K562 (cell line): ENCODE measurements around the gene CPM. TPM values are rescaled to one million over a fixed set of nuclear protein-coding genes. Genes with fewer than 3 reads are reported as not detected.

Source experiments
- ATAC-seq: fragments of 200-7000 bp; cut with Tn5 transposase; 3 replicates; pipeline ENCODE4 v1.9.1; 2020; ENCODE audit warnings: moderate library complexity
- BruUV-seq: library from RNA; stranded (reverse); fragments of 400-500 nt; replicated peaks from 2 replicates; lab custom pipeline; 2021; lab: Mats Ljungman, UMichigan
- CTCF ChIA-PET: fragments of 300-600 bp; formaldehyde crosslinking; extraction: SDS; loops from one replicate; lab custom pipeline; 2021; ENCODE audit warnings: low intra/inter-chr PET ratio; lab: Yijun Ruan, JAX
- POLR2A ChIA-PET: fragments of 300-600, 350-650 bp; sonication (Branson Sonifier 250); formaldehyde crosslinking; extraction: SDS; loops from one replicate; lab custom pipeline; 2021; ENCODE audit warnings: antibody characterized with exemption, inconsistent platforms; lab: Yijun Ruan, JAX
- DNase-seq, 4 experiments: peaks; one replicate each; pipeline versions ENCODE4 v3.0.0 to v3.0.0-alpha.2; 2011 to 2018; ENCODE audit warnings: low spot score in 3 of 4, mixed read lengths in 3 of 4; ENCODE audit errors: extremely low read depth in 1 of 4
- FAIRE-seq: peaks from 2 replicates; lab custom pipeline; 2011; peaks lifted over from hg19 to GRCh38; lab: Jason Lieb, UNC
- H2AFZ ChIP-seq: 2 replicates; pipeline ENCODE4 v1.6.0; 2011; ENCODE audit warnings: low read depth, low read length, control low read depth, inconsistent platforms
- H3K27ac ChIP-seq: fragments of 200-600 bp; 3 replicates; pipeline ENCODE4 v1.8.0; 2011; ENCODE audit warnings: low read depth, mild to moderate bottlenecking, control low read depth, inconsistent platforms, low read length, moderate library complexity, mixed read lengths; ENCODE audit errors: extremely low read depth
- H3K27me3 ChIP-seq, 2 experiments: fragments of 300-600 bp in 1 of 2; 2 replicates in 1 of 2; 3 replicates in 1 of 2; pipeline versions ENCODE4 v1.6.0 to v1.8.0; 2011; ENCODE audit warnings: inconsistent platforms in 2 of 2, low read length in 2 of 2, mild to moderate bottlenecking in 1 of 2, mixed read lengths in 1 of 2, moderate library complexity in 1 of 2; ENCODE audit not compliant: control insufficient read depth in 2 of 2, insufficient read depth in 2 of 2
- H3K36me3 ChIP-seq: fragments of 300-600 bp; 3 replicates; pipeline ENCODE4 v1.8.0; 2011; ENCODE audit warnings: mild to moderate bottlenecking, low read length, inconsistent platforms; ENCODE audit not compliant: control insufficient read depth, insufficient read depth
- H3K4me1 ChIP-seq, 2 experiments: fragments of 200-600 bp in 1 of 2; replicated peaks in 1 of 2; 2 replicates in 1 of 2; 3 replicates in 1 of 2; pipeline versions ENCODE4 v1.5.1 to v1.8.0; 2011; ENCODE audit warnings: inconsistent platforms in 2 of 2, low read length in 2 of 2, mild to moderate bottlenecking in 1 of 2, mixed read lengths in 1 of 2, moderate library complexity in 1 of 2; ENCODE audit not compliant: control insufficient read depth in 2 of 2, insufficient read depth in 2 of 2
- H3K4me2 ChIP-seq: 2 replicates; pipeline ENCODE4 v1.6.1; 2011; ENCODE audit warnings: low read length, control low read depth, inconsistent platforms, mixed read lengths; ENCODE audit not compliant: insufficient read depth
- H3K4me3 ChIP-seq: fragments of 200-600 bp; sonication (generic), shearing (Covaris generic); 2 replicates; pipeline ENCODE4 v1.5.1; 2016; ENCODE audit warnings: control low read depth, inconsistent platforms
- H3K79me2 ChIP-seq: fragments of 200-600 bp; 3 replicates; pipeline ENCODE4 v1.8.0; 2011; ENCODE audit warnings: low read length, inconsistent platforms; ENCODE audit not compliant: control insufficient read depth, insufficient read depth
- H3K9ac ChIP-seq, 2 experiments: 2 replicates each; pipeline versions ENCODE4 v1.6.0 to v1.6.1; 2011; ENCODE audit warnings: low read depth in 2 of 2, low read length in 2 of 2, control low read depth in 1 of 2, inconsistent platforms in 1 of 2, mild to moderate bottlenecking in 1 of 2, mixed read lengths in 1 of 2; ENCODE audit not compliant: insufficient read depth in 1 of 2
- H3K9me1 ChIP-seq: one replicate; pipeline ENCODE4 v1.6.0; 2011; ENCODE audit warnings: inconsistent platforms, mild to moderate bottlenecking, low read length, moderate library complexity; ENCODE audit not compliant: control insufficient read depth, insufficient read depth
- H3K9me3 ChIP-seq: replicated peaks from 2 replicates; pipeline ENCODE4 v1.5.1; 2011; ENCODE audit warnings: low read depth, low read length, inconsistent platforms; ENCODE audit not compliant: control insufficient read depth, insufficient read depth
- H4K20me1 ChIP-seq: replicated peaks from 2 replicates; pipeline ENCODE4 v1.6.1; 2011; ENCODE audit warnings: low read length, inconsistent platforms, mixed read lengths; ENCODE audit not compliant: control insufficient read depth, insufficient read depth
- ADNP ChIP-seq: fragments of 200-800 bp; sonication (Bioruptor generic); IDR thresholded peaks from 2 replicates; pipeline ENCODE4 v1.6.1; 2016; ENCODE audit warnings: missing genetic modification characterization, missing compliant biosample characterization
- DIDO1 ChIP-seq: fragments of 450-650 bp; IDR thresholded peaks from 2 replicates; pipeline ENCODE4 v1.6.1; 2016; ENCODE audit warnings: low read depth, missing biosample characterization, missing genetic modification characterization
- EGR1 ChIP-seq: fragments of 450-650 bp; conservative IDR thresholded peaks from 2 replicates; pipeline ENCODE4 v1.6.1; 2017; ENCODE audit warnings: mild to moderate bottlenecking
- POLR2A ChIP-seq: fragments of 450-650 bp; conservative IDR thresholded peaks from 2 replicates; pipeline ENCODE4 v1.6.1; 2016
- PPARD ChIP-seq: fragments of 250-450 bp; sonication (Bioruptor Pico); IDR thresholded peaks from 2 replicates; pipeline ENCODE4 v1.8.0; 2022; ENCODE audit warnings: inconsistent platforms, mild to moderate bottlenecking, moderate library complexity
- PRMT5 ChIP-seq: sonication (generic); formaldehyde crosslinking; IDR thresholded peaks from 2 replicates; pipeline ENCODE4 v1.5.0; 2020; ENCODE audit warnings: missing genetic modification reagents
- RAD21 ChIP-seq, 2 experiments: fragments of 250-450 bp in 1 of 2; fragments of 450-650 bp in 1 of 2; sonication (Bioruptor Pico) in 1 of 2; formaldehyde crosslinking in 1 of 2; IDR thresholded peaks in 1 of 2; conservative IDR thresholded peaks in 1 of 2; 2 replicates each; pipeline versions ENCODE4 v1.4.0 to v1.8.0; 2020 to 2022; ENCODE audit warnings: mild to moderate bottlenecking in 2 of 2, moderate library complexity in 1 of 2
- RBM25 ChIP-seq: fragments of 200-400 bp; formaldehyde crosslinking; IDR thresholded peaks from 2 replicates; pipeline ENCODE4 v1.6.1; 2018; ENCODE audit warnings: low read length, low read depth, moderate library complexity; ENCODE audit not compliant: severe bottlenecking
- SIRT6 ChIP-seq: IDR thresholded peaks from one replicate; pipeline ENCODE4 v1.6.1; 2012; ENCODE audit warnings: low read depth, mild to moderate bottlenecking, control low read depth, inconsistent platforms, low read length, moderate library complexity
- TFAM ChIP-seq: fragments of 250-450 bp; sonication (Bioruptor Pico); conservative IDR thresholded peaks from 2 replicates; pipeline ENCODE4 v1.5.0; 2021; ENCODE audit warnings: mild to moderate bottlenecking, moderate library complexity
- ZFPM2 ChIP-seq: fragments of 250-450 bp; sonication (Bioruptor Pico); IDR thresholded peaks from 2 replicates; pipeline ENCODE4 v1.5.1; 2022; ENCODE audit warnings: mild to moderate bottlenecking
- ZNF445 ChIP-seq: fragments of 250-450 bp; sonication (Bioruptor Pico); IDR thresholded peaks from 2 replicates; pipeline ENCODE4 v1.4.0; 2020; ENCODE audit warnings: low read depth, mild to moderate bottlenecking, moderate library complexity
- ZNF644 ChIP-seq: fragments of 200-800 bp; sonication (Bioruptor generic); IDR thresholded peaks from 2 replicates; pipeline ENCODE4 v1.6.1; 2016; ENCODE audit warnings: low read depth, missing genetic modification characterization, missing compliant biosample characterization
- ZNF780A ChIP-seq: fragments of 250-450 bp; sonication (Bioruptor Pico); IDR thresholded peaks from 2 replicates; pipeline ENCODE4 v1.5.0; 2021; ENCODE audit warnings: mild to moderate bottlenecking
- WGBS: fragments of 100-300 bp; shearing (Covaris generic); methylation state at CpG from one replicate; pipeline ENCODE4 v1.1.6; 2016; ENCODE audit warnings: low coverage, mixed read lengths; ENCODE audit not compliant: insufficient coverage; ENCODE audit errors: missing lambda C conversion rate; 5-methylcytosine and 5-hydroxymethylcytosine counted together
- in situ Hi-C: fragments of 300-500 bp; cut with MboI; formaldehyde crosslinking; loops from 4 replicates; pipeline ENCODE4 v1.15.0; 2018; ENCODE audit warnings: inconsistent platforms, mixed read lengths
- intact Hi-C: fragments of 100-400 bp; cut with micrococcal nuclease; formaldehyde crosslinking; loops from 2 replicates; pipeline ENCODE4 v1.14.2; 2022
- polyA plus RNA-seq, 8 experiments: library from polyadenylated mRNA; depleted of rRNA in 4 of 8; stranded (reverse) in 5 of 8; unstranded in 3 of 8; fragments of >200 nt; fragmentation: Nextera tagmentation in 2 of 8; fragmentation: Illumina TruSeq in 1 of 8; extraction: Ambion mirVana in 2 of 8; extraction: Trizol in 1 of 8; gene quantifications; 2 replicates each; pipeline versions ENCODE4 v1.2.1 to v1.2.3, GENCODE V29; 2011 to 2014; ENCODE audit warnings: inconsistent platforms in 1 of 8, missing spikeins in 1 of 8
- total RNA-seq, 7 experiments: library from RNA; depleted of rRNA in 6 of 7; stranded (reverse); fragments of >200 nt in 6 of 7; fragmentation: Illumina TruSeq in 2 of 7; extraction: Trizol in 2 of 7; gene quantifications; 2 replicates each; pipeline versions ENCODE4 v1.2.1 to v1.2.3, GENCODE V29; 2011 to 2021; ENCODE audit warnings: low replicate concordance in 1 of 7
- TF ChIP-seq, protein P1 (sequence below), 3 experiments: IDR thresholded peaks in 2 of 3; conservative IDR thresholded peaks in 1 of 3; 2 replicates each; pipeline ENCODE4 v1.5.1; 2011 to 2012; ENCODE audit warnings: low read length in 3 of 3, mild to moderate bottlenecking in 3 of 3, control low read depth in 2 of 3, improper control_type of control experiment in 1 of 3, inconsistent platforms in 1 of 3, low read depth in 1 of 3, mixed read lengths in 1 of 3, moderate library complexity in 1 of 3; ENCODE audit not compliant: insufficient read depth in 2 of 3

Gene CPM
- total and polyA plus RNA-seq, 9 of the 15 experiments (the other 6 are each of a cell fraction or from before 2014, with no cell fraction given) = 0.31 TPM; not detected in 8

DNA sequence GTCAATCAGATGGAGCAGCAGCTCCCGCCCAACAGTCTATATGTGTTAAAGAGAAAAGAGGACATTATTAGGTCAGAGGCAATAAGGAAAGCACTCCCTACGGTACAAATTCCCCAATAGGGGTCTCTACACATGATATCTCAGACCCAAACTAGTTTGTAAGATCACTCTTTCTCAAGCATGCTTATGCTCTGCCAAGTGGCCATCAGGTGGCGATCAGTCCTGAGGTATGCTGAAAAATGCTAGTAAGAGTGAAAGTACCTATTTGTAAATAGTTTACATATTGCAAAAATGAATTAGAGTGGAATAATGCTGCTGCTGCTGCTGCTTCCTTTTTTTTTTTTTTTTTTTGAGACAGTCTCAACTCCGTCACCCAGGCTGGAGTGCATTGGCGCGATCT, 61.0 kb downstream of the CPM start:
- DNase-seq (peak in 1 of 4 experiments; percentile 12), ATAC-seq (peak; percentile 54; the same call in 1 of the 3 replicates), FAIRE-seq (no peak)
- Histone ChIP-seq H3K79me2 (no peaks in the 10 kb centered on the region), H3K36me3 (no peaks in the 10 kb centered on the region), H3K27ac (no peak overlapping the region), H3K4me3 (no peak overlapping the region), H3K9ac (no peak overlapping the region), H2AFZ (no peak overlapping the region), H3K27me3 (peaks cover 17 to 59% of the 10 kb centered on the region in 2 experiments), H3K9me1 (no peaks in the 10 kb centered on the region), H3K4me2 (no peak overlapping the region), H3K9me3 (no peaks in the 10 kb centered on the region), H3K4me1 (no peaks in the 10 kb centered on the region; a peak in 1 of 5 replicates), H4K20me1 (no peaks in the 10 kb centered on the region)
- ChIA-PET CTCF (no interaction called here), POLR2A (no interaction called here)
- no TSS peak for BruUV-seq
- intact Hi-C loops (no loop called here), in situ Hi-C loops (loop anchor here (25.0 kb wide), 1 partner anchor 190 kb away; no protein-coding TSS in a partner anchor)
- 3% methylated on average over 3 of the region's 6 CpGs for WGBS
- TF ChIP-seq ZFPM2 (CRISPR knock-in tag) = no peak
- no peak for TF ChIP-seq ZNF780A (CRISPR knock-in tag)
- no peak for TF ChIP-seq RBM25
- no peak for TF ChIP-seq ZNF445 (CRISPR knock-in tag)
- TF ChIP-seq SIRT6 = no peak
- TF ChIP-seq TFAM (CRISPR knock-in tag) = no peak
- TF ChIP-seq, protein P1, sequence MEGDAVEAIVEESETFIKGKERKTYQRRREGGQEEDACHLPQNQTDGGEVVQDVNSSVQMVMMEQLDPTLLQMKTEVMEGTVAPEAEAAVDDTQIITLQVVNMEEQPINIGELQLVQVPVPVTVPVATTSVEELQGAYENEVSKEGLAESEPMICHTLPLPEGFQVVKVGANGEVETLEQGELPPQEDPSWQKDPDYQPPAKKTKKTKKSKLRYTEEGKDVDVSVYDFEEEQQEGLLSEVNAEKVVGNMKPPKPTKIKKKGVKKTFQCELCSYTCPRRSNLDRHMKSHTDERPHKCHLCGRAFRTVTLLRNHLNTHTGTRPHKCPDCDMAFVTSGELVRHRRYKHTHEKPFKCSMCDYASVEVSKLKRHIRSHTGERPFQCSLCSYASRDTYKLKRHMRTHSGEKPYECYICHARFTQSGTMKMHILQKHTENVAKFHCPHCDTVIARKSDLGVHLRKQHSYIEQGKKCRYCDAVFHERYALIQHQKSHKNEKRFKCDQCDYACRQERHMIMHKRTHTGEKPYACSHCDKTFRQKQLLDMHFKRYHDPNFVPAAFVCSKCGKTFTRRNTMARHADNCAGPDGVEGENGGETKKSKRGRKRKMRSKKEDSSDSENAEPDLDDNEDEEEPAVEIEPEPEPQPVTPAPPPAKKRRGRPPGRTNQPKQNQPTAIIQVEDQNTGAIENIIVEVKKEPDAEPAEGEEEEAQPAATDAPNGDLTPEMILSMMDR (IDR thresholded peaks at IDR 0.05 in 2 of 3, conservative IDR thresholded peaks at IDR 0.05 in 1 of 3; ENCODE audit: insufficient read depth in 2 of 3, low read depth in 1 of 3, low read length in 3 of 3) = peak; percentile 11 to 31 (median 29); a peak in 2 of 6 replicates
- TF ChIP-seq ADNP (tag) = no peak
- peak in 1 of 2 experiments; percentile 40; a peak in 1 of 4 replicates for TF ChIP-seq RAD21 (CRISPR knock-in tag; conservative IDR thresholded peaks at IDR 0.05 in 1 of 2, IDR thresholded peaks at IDR 0.05 in 1 of 2)
- no peak for TF ChIP-seq ZNF644
- TF ChIP-seq EGR1 = no peak
- no peak for TF ChIP-seq DIDO1 (tag)
- no peak for TF ChIP-seq PRMT5 (CRISPR knock-in tag)
- TF ChIP-seq POLR2A = no peak
- no peak for TF ChIP-seq PPARD (CRISPR knock-in tag)
